PC-3 (cell line): ENCODE measurements around the gene PSMC1. TPM values are rescaled to one million over a fixed set of nuclear protein-coding genes. Genes with fewer than 3 reads are reported as not detected.

Experiments
- ATAC-seq: fragments of 200-7000 bp; cut with Tn5 transposase; 2 replicates; pipeline ENCODE4 v1.9.1; 2020; ENCODE audit warnings: mild to moderate bottlenecking, moderate library complexity
- BruUV-seq: library from RNA; stranded (reverse); fragments of 400-500 nt; replicated peaks from 2 replicates; lab custom pipeline; 2021; lab: Mats Ljungman, UMichigan
- CTCF ChIA-PET: fragments of 300-600 bp; sonication (Branson Sonifier 250); formaldehyde crosslinking; loops from one replicate; lab custom pipeline; 2022; ENCODE audit warnings: antibody characterized with exemption; lab: Charles Lee
- POLR2A ChIA-PET: fragments of 300-600 bp; sonication (Branson Sonifier 250); formaldehyde crosslinking; loops from one replicate; lab custom pipeline; 2022; ENCODE audit warnings: antibody characterized with exemption; ENCODE audit not compliant: unreplicated experiment; lab: Charles Lee
- DNase-seq: peaks from one replicate; pipeline ENCODE4 v3.0.0-alpha.2; 2015
- H2AFZ ChIP-seq: fragments of 300-600 bp; sonication (generic); 2 replicates; pipeline ENCODE4 v1.6.0; 2016; ENCODE audit warnings: antibody characterized with exemption, low read length
- H3F3A ChIP-seq: fragments of 300-600 bp; sonication (generic); one replicate; pipeline ENCODE4 v1.6.0; 2017; ENCODE audit warnings: antibody characterized with exemption, low read length, control low read depth, mild to moderate bottlenecking; ENCODE audit not compliant: unreplicated experiment
- H3K27ac ChIP-seq: fragments of 300-600 bp; sonication (generic); 2 replicates; pipeline ENCODE4 v1.5.1; 2016; ENCODE audit warnings: mild to moderate bottlenecking, low read length
- H3K27me3 ChIP-seq: fragments of 300-600 bp; sonication (generic); 2 replicates; pipeline ENCODE4 v1.6.1; 2016; ENCODE audit warnings: low read length, mixed read lengths
- H3K36me3 ChIP-seq: fragments of 300-600 bp; sonication (generic); 2 replicates; pipeline ENCODE4 v1.6.1; 2016; ENCODE audit warnings: low read depth, mixed run types, low read length, mixed read lengths
- H3K4me1 ChIP-seq: fragments of 300-600 bp; sonication (generic); 2 replicates; pipeline ENCODE4 v1.5.1; 2016; ENCODE audit warnings: low read length; ENCODE audit not compliant: insufficient read depth
- H3K4me2 ChIP-seq: fragments of 300-600 bp; sonication (generic); 2 replicates; pipeline ENCODE4 v1.6.0; 2016; ENCODE audit warnings: low read length
- H3K4me3 ChIP-seq: fragments of 300-600 bp; sonication (generic); 2 replicates; pipeline ENCODE4 v1.5.1; 2016; ENCODE audit warnings: mild to moderate bottlenecking, low read length, mixed read lengths
- H3K79me2 ChIP-seq: fragments of 300-600 bp; sonication (generic); 2 replicates; pipeline ENCODE4 v1.6.1; 2017; ENCODE audit warnings: low read length, mixed read lengths
- H3K9ac ChIP-seq: fragments of 300-600 bp; sonication (generic); 2 replicates; pipeline ENCODE4 v1.6.0; 2016; ENCODE audit warnings: mild to moderate bottlenecking, low read length
- H3K9me2 ChIP-seq: fragments of 300-600 bp; sonication (generic); replicated peaks from 2 replicates; pipeline ENCODE4 v1.6.1; 2016; ENCODE audit warnings: mixed run types, low read length, mixed read lengths
- H3K9me3 ChIP-seq: fragments of 300-600 bp; sonication (generic); 2 replicates; pipeline ENCODE4 v1.6.1; 2016; ENCODE audit warnings: low read length, mixed read lengths
- H4K20me1 ChIP-seq: fragments of 300-600 bp; sonication (generic); 2 replicates; pipeline ENCODE4 v1.6.1; 2016; ENCODE audit warnings: low read length, mixed read lengths
- CTCF ChIP-seq: fragments of 300-600 bp; sonication (generic); conservative IDR thresholded peaks from 2 replicates; pipeline ENCODE4 v1.5.1; 2017; ENCODE audit warnings: antibody characterized with exemption, low read depth, mild to moderate bottlenecking, low read length
- EZH2 ChIP-seq: fragments of 300-600 bp; sonication (generic); IDR thresholded peaks from one replicate; pipeline ENCODE4 v1.6.1; 2017; ENCODE audit warnings: antibody characterized with exemption, mild to moderate bottlenecking, low read length; ENCODE audit not compliant: unreplicated experiment
- EZH2phosphoT487 ChIP-seq: fragments of 300-600 bp; sonication (generic); IDR thresholded peaks from 2 replicates; pipeline ENCODE4 v1.6.1; 2018; ENCODE audit warnings: mild to moderate bottlenecking, antibody characterized with exemption, low read length, borderline replicate concordance
- intact Hi-C: fragments of 100-400 bp; cut with micrococcal nuclease; formaldehyde crosslinking; loops from 2 replicates; pipeline ENCODE4 v1.9.0; 2023
- total RNA-seq: library from RNA; depleted of rRNA; stranded (reverse); fragments of >200 nt; gene quantifications from 2 replicates; pipeline ENCODE4 v1.2.3, GENCODE V29; 2014

The PSMC1 gene
- total RNA-seq, 1 experiment from 2014 or later: 208 TPM

- H4K20me1 ChIP-seq: no peaks in the 10 kb centered on the region
- ChIA-PET CTCF (no interaction called here), POLR2A (no interaction called here)
- no peaks in the 10 kb centered on the region for H3K27me3 ChIP-seq
- no peaks in the 10 kb centered on the region for H3F3A ChIP-seq
- TF ChIP-seq CTCF: no peak
- no peak for TF ChIP-seq EZH2phosphoT487
- TF ChIP-seq EZH2: no peak
- H3K79me2 ChIP-seq: no peaks in the 10 kb centered on the region
- ATAC-seq: no peak
- no peaks in the 10 kb centered on the region for H3K9me2 ChIP-seq
- H2AFZ ChIP-seq: no peak overlapping the region
- H3K9me3 ChIP-seq: no peaks in the 10 kb centered on the region
- peaks cover 33% of the 10 kb centered on the region for H3K36me3 ChIP-seq
- no peaks in the 10 kb centered on the region for H3K4me1 ChIP-seq
- H3K4me3 ChIP-seq: no peak overlapping the region
- DNase-seq: no peak
- no peak overlapping the region for H3K9ac ChIP-seq
- no TSS peak for BruUV-seq
- no peak overlapping the region for H3K4me2 ChIP-seq
- intact Hi-C loops: no loop called here
- H3K27ac ChIP-seq: no peak overlapping the region
Measured at GRCh38 chr14:90290337-90291011, 34.1 kb downstream of the PSMC1 start.

DNA sequence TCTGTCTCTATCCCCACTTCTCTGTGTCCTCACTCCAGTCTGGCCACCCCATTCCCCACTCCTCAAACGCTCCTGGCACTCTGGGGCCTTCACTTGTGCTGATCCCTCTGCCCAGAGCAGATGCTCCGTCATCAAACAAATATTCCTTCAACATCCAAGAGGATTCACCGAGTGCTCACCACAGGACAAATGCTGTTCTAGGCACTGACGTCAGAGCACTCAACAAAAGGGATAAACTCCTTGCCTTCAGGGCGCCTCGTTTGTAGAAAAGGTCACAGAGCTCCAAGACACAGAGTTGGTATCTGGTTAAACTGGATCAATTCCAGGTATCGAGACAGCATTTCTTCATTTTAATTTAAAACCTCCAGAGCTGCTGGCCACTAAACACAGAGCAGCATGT, 35.3 kb downstream of the PSMC1 start:
- BruUV-seq: no TSS peak
- Histone ChIP-seq H3K9me3 (no peaks in the 10 kb centered on the region), H3K79me2 (no peaks in the 10 kb centered on the region), H3F3A (no peaks in the 10 kb centered on the region), H3K9ac (no peak overlapping the region), H3K36me3 (peaks cover 44% of the 10 kb centered on the region), H3K4me3 (no peak overlapping the region), H3K27ac (no peak overlapping the region), H3K4me1 (no peaks in the 10 kb centered on the region), H3K9me2 (no peaks in the 10 kb centered on the region), H4K20me1 (no peaks in the 10 kb centered on the region), H3K27me3 (no peaks in the 10 kb centered on the region), H2AFZ (no peak overlapping the region), H3K4me2 (no peak overlapping the region)
- TF ChIP-seq EZH2 (no peak), EZH2phosphoT487 (no peak), CTCF (no peak)
- ATAC-seq (no peak), DNase-seq (no peak)
- POLR2A ChIA-PET: no interaction called here
- CTCF ChIA-PET: no interaction called here
- intact Hi-C loops: no loop called here
